ENCODE results near the gene CTSC. TPM values are rescaled to one million over a fixed set of nuclear protein-coding genes. Genes with fewer than 3 reads are reported as not detected.

CTSC gene
- polyA plus RNA-seq, 1 of the 3 experiments (the other 2 are of a cell fraction) = 104 TPM

GRCh38 chr11:88284336-88285050, 53.0 kb downstream of the CTSC start:
- H3F3A ChIP-seq (replicated peaks; ENCODE audit: insufficient read depth) = peaks cover 3% of the 10 kb centered on the region
- no peak overlapping the region for H3K9ac ChIP-seq
- H3K36me3 ChIP-seq (replicated peaks in 1 of 2; ENCODE audit: control insufficient read depth in 1 of 2, insufficient read depth in 2 of 2, low read length in 1 of 2) = no peaks in the 10 kb centered on the region
- no peak overlapping the region; a peak in 1 of 4 replicates for H3K27ac ChIP-seq (ENCODE audit: low read depth in 2 of 2, low read length in 1 of 2)
- H3K9me3 ChIP-seq = no peaks in the 10 kb centered on the region
- H3K9me2 ChIP-seq = no peaks in the 10 kb centered on the region
- H3K79me2 ChIP-seq (ENCODE audit: insufficient read depth) = no peaks in the 10 kb centered on the region
- DNase-seq = no peak
- H3K4me1 ChIP-seq (ENCODE audit: control insufficient read depth in 1 of 2, insufficient read depth in 2 of 2, low read depth in 1 of 2, low read length in 1 of 2) = no peaks in the 10 kb centered on the region; a peak in 1 of 4 replicates
- ChIA-PET POLR2A (no interaction called here), CTCF (no interaction called here)
- no peak overlapping the region for H3K4me3 ChIP-seq (ENCODE audit: low read depth in 2 of 2, low read length in 1 of 2)
- H3K4me2 ChIP-seq = no peak overlapping the region
- no peak overlapping the region for H2AFZ ChIP-seq (ENCODE audit: low read depth)
- no peaks in the 10 kb centered on the region for H3K27me3 ChIP-seq (ENCODE audit: insufficient read depth)
- H4K20me1 ChIP-seq (ENCODE audit: insufficient read depth) = no peaks in the 10 kb centered on the region
- TF ChIP-seq REST (IDR thresholded peaks at IDR 0.05; ENCODE audit: low read depth, low read length) = no peak
- TF ChIP-seq YY1 (IDR thresholded peaks at IDR 0.05; ENCODE audit: low read depth) = no peak
- no peak for TF ChIP-seq ELF1 (IDR thresholded peaks at IDR 0.05)
- TF ChIP-seq, protein P1, sequence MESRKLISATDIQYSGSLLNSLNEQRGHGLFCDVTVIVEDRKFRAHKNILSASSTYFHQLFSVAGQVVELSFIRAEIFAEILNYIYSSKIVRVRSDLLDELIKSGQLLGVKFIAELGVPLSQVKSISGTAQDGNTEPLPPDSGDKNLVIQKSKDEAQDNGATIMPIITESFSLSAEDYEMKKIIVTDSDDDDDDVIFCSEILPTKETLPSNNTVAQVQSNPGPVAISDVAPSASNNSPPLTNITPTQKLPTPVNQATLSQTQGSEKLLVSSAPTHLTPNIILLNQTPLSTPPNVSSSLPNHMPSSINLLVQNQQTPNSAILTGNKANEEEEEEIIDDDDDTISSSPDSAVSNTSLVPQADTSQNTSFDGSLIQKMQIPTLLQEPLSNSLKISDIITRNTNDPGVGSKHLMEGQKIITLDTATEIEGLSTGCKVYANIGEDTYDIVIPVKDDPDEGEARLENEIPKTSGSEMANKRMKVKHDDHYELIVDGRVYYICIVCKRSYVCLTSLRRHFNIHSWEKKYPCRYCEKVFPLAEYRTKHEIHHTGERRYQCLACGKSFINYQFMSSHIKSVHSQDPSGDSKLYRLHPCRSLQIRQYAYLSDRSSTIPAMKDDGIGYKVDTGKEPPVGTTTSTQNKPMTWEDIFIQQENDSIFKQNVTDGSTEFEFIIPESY (IDR thresholded peaks at IDR 0.05; ENCODE audit: borderline replicate concordance, low read depth) = no peak
- no peak for TF ChIP-seq FOXM1 (IDR thresholded peaks at IDR 0.05; ENCODE audit: low read depth)
- TF ChIP-seq JUND (IDR thresholded peaks at IDR 0.05) = no peak

GRCh38 chr11:88282747-88283515, 54.6 kb downstream of the CTSC start:
- Histone ChIP-seq H3K9me2 (no peaks in the 10 kb centered on the region), H3K27me3 (ENCODE audit: insufficient read depth) (no peaks in the 10 kb centered on the region), H2AFZ (ENCODE audit: low read depth) (no peak overlapping the region), H3K79me2 (ENCODE audit: insufficient read depth) (no peaks in the 10 kb centered on the region), H3K4me2 (no peak overlapping the region), H3K9me3 (no peaks in the 10 kb centered on the region), H3F3A (replicated peaks; ENCODE audit: insufficient read depth) (peaks cover 3% of the 10 kb centered on the region), H3K36me3 (replicated peaks in 1 of 2; ENCODE audit: control insufficient read depth in 1 of 2, insufficient read depth in 2 of 2, low read length in 1 of 2) (no peaks in the 10 kb centered on the region), H3K9ac (no peak overlapping the region), H3K4me3 (ENCODE audit: low read depth in 2 of 2, low read length in 1 of 2) (no peak overlapping the region), H3K4me1 (ENCODE audit: control insufficient read depth in 1 of 2, insufficient read depth in 2 of 2, low read depth in 1 of 2, low read length in 1 of 2) (no peaks in the 10 kb centered on the region; a peak in 1 of 4 replicates), H3K27ac (ENCODE audit: low read depth in 2 of 2, low read length in 1 of 2) (no peak overlapping the region), H4K20me1 (ENCODE audit: insufficient read depth) (no peaks in the 10 kb centered on the region)
- no peak for DNase-seq
- CTCF ChIA-PET = no interaction called here
- WGBS (ENCODE audit: low lambda C conversion rate) = 90% methylated on average over 1 of the region's 1 CpG
- POLR2A ChIA-PET = no interaction called here
- TF ChIP-seq FOXM1 (IDR thresholded peaks at IDR 0.05; ENCODE audit: low read depth) (no peak), JUND (IDR thresholded peaks at IDR 0.05) (no peak), GATA2 (CRISPR knock-in tag; IDR thresholded peaks at IDR 0.05) (no peak), NRF1 (IDR thresholded peaks at IDR 0.05; ENCODE audit: low read depth, low read length) (no peak), CHD2 (IDR thresholded peaks at IDR 0.05; ENCODE audit: low read length, partially characterized antibody) (no peak), EZH2phosphoT487 (IDR thresholded peaks at IDR 0.05; ENCODE audit: borderline replicate concordance, low read depth) (no peak), SIN3A (IDR thresholded peaks at IDR 0.05; ENCODE audit: borderline replicate concordance, low read depth, low read length) (no peak), MXI1 (IDR thresholded peaks at IDR 0.05; ENCODE audit: low read depth, low read length) (no peak)
- TF ChIP-seq, protein P1 (IDR thresholded peaks at IDR 0.05; ENCODE audit: borderline replicate concordance, low read depth) = no peak
- TF ChIP-seq, protein P2, sequence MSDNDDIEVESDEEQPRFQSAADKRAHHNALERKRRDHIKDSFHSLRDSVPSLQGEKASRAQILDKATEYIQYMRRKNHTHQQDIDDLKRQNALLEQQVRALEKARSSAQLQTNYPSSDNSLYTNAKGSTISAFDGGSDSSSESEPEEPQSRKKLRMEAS (IDR thresholded peaks at IDR 0.05; ENCODE audit: low read depth) = no peak
